ENCODE results near the gene ASCL2.

GRCh38 chr11:2302306-2302895, 32.0 kb upstream of the ASCL2 start:
- no peak for TF ChIP-seq MYC (IDR thresholded peaks at IDR 0.05; ENCODE audit: low read depth, low read length)
- TF ChIP-seq CTCF (IDR thresholded peaks at IDR 0.05; ENCODE audit: extremely low read depth in 1 of 2, insufficient read depth in 1 of 2, low read depth in 1 of 2, low read length in 2 of 2) = no peak
- no peak for TF ChIP-seq POLR2A (IDR thresholded peaks at IDR 0.05; ENCODE audit: low read depth, low read length)
- TF ChIP-seq POLR2AphosphoS5 (IDR thresholded peaks at IDR 0.05; ENCODE audit: insufficient read depth, low read depth, low read length) = no peak

All from endothelial cell of umbilical vein (primary cell).